HCT116 (cell line): ENCODE data around the gene TAF10. TPM values are rescaled to one million over a fixed set of nuclear protein-coding genes. Genes with fewer than 3 reads are reported as not detected.

Experiments used
- ATAC-seq: fragments of 200-7000 bp; cut with Tn5 transposase; 2 replicates; pipeline ENCODE4 v1.9.1; 2020; ENCODE audit warnings: mild to moderate bottlenecking, moderate library complexity
- BruUV-seq: library from RNA; stranded (reverse); fragments of 400-500 nt; replicated peaks from 2 replicates; lab custom pipeline; 2021; lab: Mats Ljungman, UMichigan
- CTCF ChIA-PET: fragments of 300-600 bp; sonication (Branson Sonifier 250); formaldehyde crosslinking; loops from one replicate; lab custom pipeline; 2021; ENCODE audit warnings: antibody characterized with exemption; lab: Charles Lee
- POLR2A ChIA-PET: fragments of 300-600, 350-600 bp; sonication (Branson Sonifier 250); formaldehyde crosslinking; loops from one replicate; lab custom pipeline; 2021; ENCODE audit warnings: antibody characterized with exemption; lab: Charles Lee
- RAD21 ChIA-PET, 2 experiments: fragments of 300-600 bp; sonication (Branson Sonifier 250); formaldehyde crosslinking; loops; one replicate each; lab custom pipeline; 2023; ENCODE audit warnings: low total read pairs in 2 of 2; ENCODE audit not compliant: uncharacterized antibody in 2 of 2, unreplicated experiment in 2 of 2, low non-redundant PET in 1 of 2; lab: Charles Lee
- DNase-seq: peaks from one replicate; pipeline ENCODE4 v3.0.0-alpha.2; 2010; ENCODE audit warnings: low read depth, low spot score
- H2AFZ ChIP-seq: fragments of 200-600 bp; shearing (Covaris generic), sonication (generic); 2 replicates; pipeline ENCODE4 v1.6.1; 2017; ENCODE audit warnings: low read depth, mixed run types, mixed read lengths, antibody characterized with exemption, low read length; ENCODE audit not compliant: poor library complexity, severe bottlenecking
- H3K27ac ChIP-seq: 2 replicates; pipeline ENCODE4 v1.5.1; 2012; ENCODE audit warnings: low read depth, low read length
- H3K27me3 ChIP-seq: fragments of 200-600 bp; sonication (generic); 2 replicates; pipeline ENCODE4 v1.6.1; 2016; ENCODE audit warnings: mixed run types, low read length, mixed read lengths; ENCODE audit not compliant: insufficient read depth
- H3K36me3 ChIP-seq, 2 experiments: fragments of 200-500 bp in 1 of 2; fragments of 200-600 bp in 1 of 2; sonication (Bioruptor generic) in 1 of 2; sonication (generic) in 1 of 2; 2 replicates each; pipeline versions ENCODE4 v1.5.1 to v1.6.1; 2014 to 2016; ENCODE audit warnings: low read length in 2 of 2, inconsistent platforms in 1 of 2, mixed read lengths in 1 of 2, mixed run types in 1 of 2; ENCODE audit not compliant: insufficient read depth in 2 of 2, control insufficient read depth in 1 of 2
- H3K4me1 ChIP-seq, 2 experiments: fragments of 200-600 bp in 1 of 2; sonication (generic) in 1 of 2; 2 replicates each; pipeline versions ENCODE4 v1.5.1 to v1.6.1; 2012 to 2017; ENCODE audit warnings: low read length in 2 of 2, inconsistent platforms in 1 of 2, mild to moderate bottlenecking in 1 of 2, mixed read lengths in 1 of 2, mixed run types in 1 of 2, moderate library complexity in 1 of 2; ENCODE audit not compliant: insufficient read depth in 2 of 2, control insufficient read depth in 1 of 2
- H3K4me2 ChIP-seq: fragments of 200-600 bp; sonication (generic); 2 replicates; pipeline ENCODE4 v1.6.1; 2017; ENCODE audit warnings: mixed run types, low read length, mixed read lengths
- H3K4me3 ChIP-seq, 2 experiments: fragments of 200-600 bp in 1 of 2; sonication (generic) in 1 of 2; replicated peaks in 1 of 2; 2 replicates each; pipeline ENCODE4 v1.5.1; 2011 to 2016; ENCODE audit warnings: low read length in 2 of 2, control low read depth in 1 of 2, low read depth in 1 of 2, mild to moderate bottlenecking in 1 of 2, mixed read lengths in 1 of 2, mixed run types in 1 of 2
- H3K79me2 ChIP-seq: fragments of 200-600 bp; sonication (generic); 2 replicates; pipeline ENCODE4 v1.6.1; 2017; ENCODE audit warnings: mild to moderate bottlenecking, mixed run types, low read length, moderate library complexity, mixed read lengths; ENCODE audit not compliant: insufficient read depth
- H3K9ac ChIP-seq: fragments of 200-600 bp; sonication (generic); 2 replicates; pipeline ENCODE4 v1.6.1; 2016; ENCODE audit warnings: low read length, mixed read lengths
- H3K9me2 ChIP-seq: fragments of 200-600 bp; sonication (generic), shearing (Covaris generic); 2 replicates; pipeline ENCODE4 v1.6.1; 2017; ENCODE audit warnings: mixed run types, mild to moderate bottlenecking, moderate library complexity; ENCODE audit not compliant: insufficient read depth
- H3K9me3 ChIP-seq, 2 experiments: fragments of 200-500 bp in 1 of 2; fragments of 200-600 bp in 1 of 2; sonication (Bioruptor generic) in 1 of 2; sonication (generic) in 1 of 2; 2 replicates each; pipeline ENCODE4 v1.6.1; 2014 to 2017; ENCODE audit warnings: low read length in 2 of 2, mixed read lengths in 2 of 2, inconsistent platforms in 1 of 2, low read depth in 1 of 2, mild to moderate bottlenecking in 1 of 2, mixed run types in 1 of 2, moderate library complexity in 1 of 2; ENCODE audit not compliant: control insufficient read depth in 1 of 2, insufficient read depth in 1 of 2
- H4K20me1 ChIP-seq: fragments of 200-600 bp; sonication (generic), shearing (Covaris generic); 2 replicates; pipeline ENCODE4 v1.6.1; 2017; ENCODE audit warnings: mixed run types, mild to moderate bottlenecking, moderate library complexity; ENCODE audit not compliant: insufficient read depth
- CBX3 ChIP-seq: IDR thresholded peaks from 2 replicates; pipeline ENCODE4 v1.6.1; 2012; ENCODE audit warnings: low read depth
- EZH2phosphoT487 ChIP-seq: fragments of 200-600 bp; IDR thresholded peaks from 2 replicates; pipeline ENCODE4 v1.6.1; 2018; ENCODE audit warnings: antibody characterized with exemption, borderline replicate concordance
- JUND ChIP-seq: IDR thresholded peaks from 2 replicates; pipeline ENCODE4 v1.6.1; 2012
- POLR2A ChIP-seq: IDR thresholded peaks from 2 replicates; pipeline ENCODE4 v1.7.0; 2011; ENCODE audit warnings: borderline replicate concordance; ENCODE audit not compliant: insufficient read depth, insufficient read length; ENCODE audit errors: extremely low read depth
- POLR2AphosphoS5 ChIP-seq: IDR thresholded peaks from 2 replicates; pipeline ENCODE4 v1.6.1; 2011; ENCODE audit warnings: mild to moderate bottlenecking, low read depth, low read length, moderate library complexity
- RAD21 ChIP-seq: IDR thresholded peaks from 2 replicates; pipeline ENCODE4 v1.6.1; 2012; ENCODE audit warnings: low read depth, mild to moderate bottlenecking
- SRF ChIP-seq: IDR thresholded peaks from 2 replicates; pipeline ENCODE4 v1.6.1; 2012; ENCODE audit warnings: low read depth
- YY1 ChIP-seq: IDR thresholded peaks from 2 replicates; pipeline ENCODE4 v1.6.1; 2011; ENCODE audit warnings: low read length, low read depth, moderate library complexity, mild to moderate bottlenecking; ENCODE audit not compliant: insufficient replicate concordance; ENCODE audit errors: extremely low read depth
- ZNF274 ChIP-seq: fragments of 200-500 bp; sonication (Bioruptor generic); IDR thresholded peaks from 2 replicates; pipeline ENCODE4 v1.6.1; 2014; ENCODE audit warnings: mild to moderate bottlenecking, low read depth, low read length, inconsistent platforms
- intact Hi-C: fragments of 100-400 bp; cut with micrococcal nuclease; formaldehyde crosslinking; loops from 2 replicates; pipeline ENCODE4 v1.10.0; 2022
- total RNA-seq: library from RNA; stranded (reverse); gene quantifications from one replicate; pipeline ENCODE4 v1.2.1, GENCODE V29; 2021; ENCODE audit not compliant: unreplicated experiment
- TF ChIP-seq, protein P1 (sequence below), 3 experiments: fragments of 200-600 bp in 1 of 3; sonication (generic) in 1 of 3; IDR thresholded peaks in 2 of 3; conservative IDR thresholded peaks in 1 of 3; 2 replicates each; pipeline ENCODE4 v1.5.1; 2012 to 2017; ENCODE audit warnings: low read depth in 2 of 3, low read length in 2 of 3, antibody characterized with exemption in 1 of 3, borderline replicate concordance in 1 of 3, control low read depth in 1 of 3, mild to moderate bottlenecking in 1 of 3, mixed read lengths in 1 of 3, mixed run types in 1 of 3, moderate library complexity in 1 of 3; ENCODE audit not compliant: insufficient read depth in 1 of 3
- TF ChIP-seq, protein P2 (sequence below): IDR thresholded peaks from 2 replicates; pipeline ENCODE4 v1.6.1; 2012
- TF ChIP-seq, protein P3 (sequence below): IDR thresholded peaks from 2 replicates; pipeline ENCODE4 v1.6.1; 2012

TAF10 gene
- total RNA-seq, 1 experiment from 2014 or later: 151 TPM

DNA sequence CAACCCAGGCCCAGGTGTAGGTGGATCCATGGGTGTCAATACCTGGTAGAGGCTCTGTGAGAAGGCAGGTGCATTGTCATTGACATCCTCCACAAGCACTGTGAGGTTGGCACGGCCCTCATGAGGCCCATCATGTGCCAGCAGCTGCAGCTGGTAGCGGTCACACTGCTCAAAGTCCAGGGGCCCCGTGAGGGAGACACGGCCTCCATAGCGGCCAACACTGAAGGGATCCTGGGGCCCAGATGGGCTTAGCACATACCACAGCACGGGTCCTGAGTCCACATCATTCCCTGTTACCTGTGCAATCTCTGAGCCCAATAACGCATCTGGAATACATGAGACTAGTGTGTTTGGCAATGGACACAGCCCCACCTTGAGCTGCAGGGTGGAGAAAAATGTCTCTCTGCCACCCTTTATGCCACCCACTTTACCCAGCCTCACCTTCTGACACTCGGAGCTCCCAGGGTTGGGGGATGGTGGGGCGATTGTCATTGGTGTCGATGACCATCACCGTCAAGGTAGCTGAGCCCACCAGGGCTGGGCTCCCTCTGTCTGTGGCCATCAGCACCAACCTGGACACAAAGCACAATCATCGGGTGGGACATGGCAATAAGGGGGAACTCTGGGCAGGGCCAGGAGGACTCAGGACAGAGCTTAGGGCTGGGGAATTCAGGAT, 13.3 kb upstream of the TAF10 start:
- Histone ChIP-seq H3K4me3 (no peak overlapping the region), H2AFZ (no peak overlapping the region), H3K9ac (no peak overlapping the region), H3K79me2 (no peaks in the 10 kb centered on the region), H3K27ac (no peak overlapping the region)
- no TSS peak for BruUV-seq
- POLR2A ChIA-PET: no interaction called here
- intact Hi-C loops: no loop called here
- TF ChIP-seq, protein P1, sequence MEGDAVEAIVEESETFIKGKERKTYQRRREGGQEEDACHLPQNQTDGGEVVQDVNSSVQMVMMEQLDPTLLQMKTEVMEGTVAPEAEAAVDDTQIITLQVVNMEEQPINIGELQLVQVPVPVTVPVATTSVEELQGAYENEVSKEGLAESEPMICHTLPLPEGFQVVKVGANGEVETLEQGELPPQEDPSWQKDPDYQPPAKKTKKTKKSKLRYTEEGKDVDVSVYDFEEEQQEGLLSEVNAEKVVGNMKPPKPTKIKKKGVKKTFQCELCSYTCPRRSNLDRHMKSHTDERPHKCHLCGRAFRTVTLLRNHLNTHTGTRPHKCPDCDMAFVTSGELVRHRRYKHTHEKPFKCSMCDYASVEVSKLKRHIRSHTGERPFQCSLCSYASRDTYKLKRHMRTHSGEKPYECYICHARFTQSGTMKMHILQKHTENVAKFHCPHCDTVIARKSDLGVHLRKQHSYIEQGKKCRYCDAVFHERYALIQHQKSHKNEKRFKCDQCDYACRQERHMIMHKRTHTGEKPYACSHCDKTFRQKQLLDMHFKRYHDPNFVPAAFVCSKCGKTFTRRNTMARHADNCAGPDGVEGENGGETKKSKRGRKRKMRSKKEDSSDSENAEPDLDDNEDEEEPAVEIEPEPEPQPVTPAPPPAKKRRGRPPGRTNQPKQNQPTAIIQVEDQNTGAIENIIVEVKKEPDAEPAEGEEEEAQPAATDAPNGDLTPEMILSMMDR (IDR thresholded peaks at IDR 0.05 in 2 of 3, conservative IDR thresholded peaks at IDR 0.05 in 1 of 3; ENCODE audit: borderline replicate concordance in 1 of 3, insufficient read depth in 1 of 3, low read depth in 2 of 3, low read length in 2 of 3): no peak
- TF ChIP-seq EZH2phosphoT487: no peak
- TF ChIP-seq RAD21: no peak
- TF ChIP-seq POLR2A: no peak
- TF ChIP-seq, protein P2, sequence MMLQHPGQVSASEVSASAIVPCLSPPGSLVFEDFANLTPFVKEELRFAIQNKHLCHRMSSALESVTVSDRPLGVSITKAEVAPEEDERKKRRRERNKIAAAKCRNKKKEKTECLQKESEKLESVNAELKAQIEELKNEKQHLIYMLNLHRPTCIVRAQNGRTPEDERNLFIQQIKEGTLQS: no peak
- no peak for TF ChIP-seq YY1
- TF ChIP-seq, protein P3, sequence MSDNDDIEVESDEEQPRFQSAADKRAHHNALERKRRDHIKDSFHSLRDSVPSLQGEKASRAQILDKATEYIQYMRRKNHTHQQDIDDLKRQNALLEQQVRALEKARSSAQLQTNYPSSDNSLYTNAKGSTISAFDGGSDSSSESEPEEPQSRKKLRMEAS: no peak
- no peak for TF ChIP-seq CBX3
- TF ChIP-seq ZNF274: no peak
- TF ChIP-seq SRF: no peak
- TF ChIP-seq POLR2AphosphoS5: no peak
- no peak for TF ChIP-seq JUND
- TF ChIP-seq, all 23 proteins: peak for 0
- ATAC-seq: no peak
- Histone ChIP-seq H3K9me3 (no peaks in the 10 kb centered on the region), H3K9me2 (no peaks in the 10 kb centered on the region), H3K36me3 (no peaks in the 10 kb centered on the region), H3K27me3 (no peaks in the 10 kb centered on the region), H3K4me2 (no peak overlapping the region), H4K20me1 (no peaks in the 10 kb centered on the region), H3K4me1 (no peaks in the 10 kb centered on the region)
- RAD21 ChIA-PET: no interaction called here
- CTCF ChIA-PET: no interaction called here
- no peak for DNase-seq
